GM23338 (cell line): ENCODE data around the gene CAMTA1. TPM values are rescaled to one million over a fixed set of nuclear protein-coding genes. Genes with fewer than 3 reads are reported as not detected.

ENCODE experiments used
- ATAC-seq: fragments of 200-7000 bp; cut with Tn5 transposase; 3 replicates; pipeline ENCODE4 v1.9.1; 2020
- DNase-seq: peaks from one replicate; pipeline ENCODE4 v3.0.0-alpha.2; 2015; ENCODE audit warnings: low spot score
- H2AFZ ChIP-seq: fragments of 200-600 bp; sonication (generic); 2 replicates; pipeline ENCODE4 v1.8.0; 2016; ENCODE audit warnings: antibody characterized with exemption, mild to moderate bottlenecking, moderate library complexity
- H3F3A ChIP-seq: fragments of 200-600 bp; sonication (generic); replicated peaks from 2 replicates; pipeline ENCODE4 v1.8.0; 2017; ENCODE audit warnings: antibody characterized with exemption, mixed run types, low read depth
- H3K27ac ChIP-seq: fragments of 200-600 bp; sonication (generic); 2 replicates; pipeline ENCODE4 v1.6.1; 2016; ENCODE audit warnings: low read depth
- H3K27me3 ChIP-seq: fragments of 200-600 bp; sonication (generic); 2 replicates; pipeline ENCODE4 v1.8.0; 2016; ENCODE audit warnings: mild to moderate bottlenecking, mixed run types, moderate library complexity; ENCODE audit not compliant: insufficient read depth
- H3K36me3 ChIP-seq: fragments of 200-600 bp; sonication (generic); 2 replicates; pipeline ENCODE4 v1.8.0; 2016; ENCODE audit warnings: mild to moderate bottlenecking; ENCODE audit not compliant: insufficient read depth
- H3K4me1 ChIP-seq: fragments of 200-600 bp; sonication (generic); 2 replicates; pipeline ENCODE4 v1.8.0; 2016; ENCODE audit warnings: mild to moderate bottlenecking, moderate library complexity; ENCODE audit not compliant: insufficient read depth
- H3K4me2 ChIP-seq: fragments of 200-600 bp; sonication (generic); 2 replicates; pipeline ENCODE4 v1.7.1; 2017; ENCODE audit warnings: mixed run types
- H3K4me3 ChIP-seq: fragments of 200-600 bp; sonication (generic); 2 replicates; pipeline ENCODE4 v1.6.1; 2016; ENCODE audit warnings: mixed run types
- H3K79me2 ChIP-seq: fragments of 200-600 bp; sonication (generic); replicated peaks from 2 replicates; pipeline ENCODE4 v1.8.0; 2017; ENCODE audit warnings: mild to moderate bottlenecking; ENCODE audit not compliant: insufficient read depth
- H3K9me2 ChIP-seq: fragments of 200-600 bp; sonication (generic); 2 replicates; pipeline ENCODE4 v1.8.0; 2017; ENCODE audit not compliant: insufficient read depth
- H4K20me1 ChIP-seq: fragments of 200-600 bp; sonication (generic); replicated peaks from 2 replicates; pipeline ENCODE4 v1.8.0; 2017; ENCODE audit warnings: mild to moderate bottlenecking; ENCODE audit not compliant: insufficient read depth
- H3K27ac Mint-ChIP-seq: 2 replicates; pipeline ENCODE4 v1.8.0; 2020; ENCODE audit warnings: inconsistent platforms, mild to moderate bottlenecking, moderate library complexity, mixed read lengths
- H3K27me3 Mint-ChIP-seq: 3 replicates; pipeline ENCODE4 v1.8.0; 2022; ENCODE audit warnings: low read depth, mild to moderate bottlenecking, moderate library complexity, mixed read lengths, inconsistent platforms; ENCODE audit not compliant: insufficient read depth, poor library complexity
- H3K36me3 Mint-ChIP-seq: 3 replicates; pipeline ENCODE4 v1.8.0; 2021; ENCODE audit warnings: low read depth, mild to moderate bottlenecking, inconsistent platforms, moderate library complexity, mixed read lengths
- H3K4me1 Mint-ChIP-seq: 3 replicates; pipeline ENCODE4 v1.8.0; 2020; ENCODE audit warnings: mild to moderate bottlenecking, inconsistent platforms, mixed read lengths
- H3K4me3 Mint-ChIP-seq: 3 replicates; pipeline ENCODE4 v1.8.0; 2021; ENCODE audit warnings: moderate library complexity, mild to moderate bottlenecking, inconsistent platforms, mixed read lengths
- H3K9me3 Mint-ChIP-seq: 3 replicates; pipeline ENCODE4 v1.8.0; 2020; ENCODE audit warnings: moderate library complexity, mild to moderate bottlenecking, inconsistent platforms, mixed read lengths
- CTCF ChIP-seq, 2 experiments: fragments of 200-600 bp in 1 of 2; sonication (generic) in 1 of 2; conservative IDR thresholded peaks; 2 replicates each; pipeline versions ENCODE4 v1.5.1 to v1.6.1; 2016 to 2017; ENCODE audit warnings: antibody characterized with exemption in 2 of 2, low read depth in 2 of 2, mild to moderate bottlenecking in 2 of 2, moderate library complexity in 1 of 2
- ETS1 ChIP-seq: IDR thresholded peaks from 2 replicates; pipeline ENCODE4 v1.6.1; 2016; ENCODE audit warnings: antibody characterized with exemption
- EZH2phosphoT487 ChIP-seq: fragments of 200-600 bp; sonication (generic); IDR thresholded peaks from one replicate; pipeline ENCODE4 v1.8.1; 2018; ENCODE audit warnings: antibody characterized with exemption; ENCODE audit not compliant: unreplicated experiment
- JUNB ChIP-seq: IDR thresholded peaks from one replicate; pipeline ENCODE4 v1.6.1; 2016; ENCODE audit warnings: antibody characterized with exemption; ENCODE audit not compliant: unreplicated experiment
- NANOG ChIP-seq: IDR thresholded peaks from 2 replicates; pipeline ENCODE4 v1.6.1; 2016; ENCODE audit warnings: antibody characterized with exemption, borderline replicate concordance
- ZNF331 ChIP-seq: fragments of 250-450 bp; sonication (Bioruptor Pico); IDR thresholded peaks from 2 replicates; pipeline ENCODE4 v1.5.0; 2020; ENCODE audit warnings: low read depth, mild to moderate bottlenecking, moderate library complexity
- polyA plus RNA-seq: library from polyadenylated mRNA; unstranded; fragments of >200 nt; fragmentation: Nextera tagmentation; extraction: Ambion mirVana; gene quantifications from 2 replicates; pipeline ENCODE4 v1.2.1, GENCODE V29; 2016
- total RNA-seq: library from RNA; depleted of rRNA; stranded (reverse); fragments of >200 nt; shearing (Covaris generic); gene quantifications from 2 replicates; pipeline ENCODE4 v1.2.3, GENCODE V29; 2014
- TF ChIP-seq, protein P1 (sequence below): IDR thresholded peaks from one replicate; pipeline ENCODE4 v1.6.1; 2018; ENCODE audit warnings: antibody characterized with exemption; ENCODE audit not compliant: unreplicated experiment

Gene CAMTA1
- total and polyA plus RNA-seq, 2 experiments from 2014 or later = 115 to 519 TPM

DNA sequence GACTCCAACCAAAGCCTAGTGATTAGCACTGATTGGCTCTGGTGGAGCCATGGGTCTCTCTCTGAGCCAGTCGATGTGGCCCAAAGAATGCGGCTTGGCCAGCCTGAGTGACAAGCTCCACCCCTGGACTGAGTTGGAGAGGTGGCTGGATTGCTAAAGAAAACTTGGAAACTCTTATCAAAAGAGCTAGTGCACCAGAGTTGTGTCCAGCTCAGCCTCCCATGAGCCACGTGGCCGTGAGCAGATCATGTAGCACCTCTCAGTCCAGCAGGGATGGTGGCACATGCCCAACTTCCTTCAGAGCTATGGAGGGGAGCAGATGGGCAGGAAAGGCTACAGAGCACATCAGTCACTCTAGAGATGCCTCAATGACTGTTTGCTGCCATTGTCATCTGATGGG is 843.0 kb downstream of the CAMTA1 start:
- Mint-ChIP-seq H3K9me3 (no peaks in the 10 kb centered on the region), H3K4me1 (peaks cover 8% of the 10 kb centered on the region), H3K4me3 (no peak overlapping the region), H3K36me3 (no peaks in the 10 kb centered on the region), H3K27me3 (peaks cover 6% of the 10 kb centered on the region), H3K27ac (no peak overlapping the region)
- TF ChIP-seq, protein P1, sequence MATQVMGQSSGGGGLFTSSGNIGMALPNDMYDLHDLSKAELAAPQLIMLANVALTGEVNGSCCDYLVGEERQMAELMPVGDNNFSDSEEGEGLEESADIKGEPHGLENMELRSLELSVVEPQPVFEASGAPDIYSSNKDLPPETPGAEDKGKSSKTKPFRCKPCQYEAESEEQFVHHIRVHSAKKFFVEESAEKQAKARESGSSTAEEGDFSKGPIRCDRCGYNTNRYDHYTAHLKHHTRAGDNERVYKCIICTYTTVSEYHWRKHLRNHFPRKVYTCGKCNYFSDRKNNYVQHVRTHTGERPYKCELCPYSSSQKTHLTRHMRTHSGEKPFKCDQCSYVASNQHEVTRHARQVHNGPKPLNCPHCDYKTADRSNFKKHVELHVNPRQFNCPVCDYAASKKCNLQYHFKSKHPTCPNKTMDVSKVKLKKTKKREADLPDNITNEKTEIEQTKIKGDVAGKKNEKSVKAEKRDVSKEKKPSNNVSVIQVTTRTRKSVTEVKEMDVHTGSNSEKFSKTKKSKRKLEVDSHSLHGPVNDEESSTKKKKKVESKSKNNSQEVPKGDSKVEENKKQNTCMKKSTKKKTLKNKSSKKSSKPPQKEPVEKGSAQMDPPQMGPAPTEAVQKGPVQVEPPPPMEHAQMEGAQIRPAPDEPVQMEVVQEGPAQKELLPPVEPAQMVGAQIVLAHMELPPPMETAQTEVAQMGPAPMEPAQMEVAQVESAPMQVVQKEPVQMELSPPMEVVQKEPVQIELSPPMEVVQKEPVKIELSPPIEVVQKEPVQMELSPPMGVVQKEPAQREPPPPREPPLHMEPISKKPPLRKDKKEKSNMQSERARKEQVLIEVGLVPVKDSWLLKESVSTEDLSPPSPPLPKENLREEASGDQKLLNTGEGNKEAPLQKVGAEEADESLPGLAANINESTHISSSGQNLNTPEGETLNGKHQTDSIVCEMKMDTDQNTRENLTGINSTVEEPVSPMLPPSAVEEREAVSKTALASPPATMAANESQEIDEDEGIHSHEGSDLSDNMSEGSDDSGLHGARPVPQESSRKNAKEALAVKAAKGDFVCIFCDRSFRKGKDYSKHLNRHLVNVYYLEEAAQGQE = no peak
- TF ChIP-seq ZNF331 (CRISPR knock-in tag) (no peak), ETS1 (no peak)
- no peaks in the 10 kb centered on the region for H3K79me2 ChIP-seq
- ATAC-seq (no peak), DNase-seq (no peak)
- H4K20me1 ChIP-seq = no peaks in the 10 kb centered on the region
- no peak overlapping the region for H2AFZ ChIP-seq
- no peak overlapping the region for H3K4me2 ChIP-seq
- H3K9me2 ChIP-seq = no peaks in the 10 kb centered on the region
- H3K4me3 ChIP-seq = no peak overlapping the region
- no peak overlapping the region for H3K27ac ChIP-seq
- no peaks in the 10 kb centered on the region for H3F3A ChIP-seq
- no peaks in the 10 kb centered on the region for H3K27me3 ChIP-seq
- no peaks in the 10 kb centered on the region for H3K4me1 ChIP-seq
- no peaks in the 10 kb centered on the region for H3K36me3 ChIP-seq

- Mint-ChIP-seq H3K4me1 (peaks cover 8% of the 10 kb centered on the region), H3K4me3 (no peak overlapping the region), H3K27ac (no peak overlapping the region), H3K27me3 (peaks cover 9% of the 10 kb centered on the region), H3K36me3 (no peaks in the 10 kb centered on the region), H3K9me3 (no peaks in the 10 kb centered on the region)
- H3K27me3 ChIP-seq = no peaks in the 10 kb centered on the region
- no peaks in the 10 kb centered on the region for H4K20me1 ChIP-seq
- H3K79me2 ChIP-seq = no peaks in the 10 kb centered on the region
- ATAC-seq (no peak), DNase-seq (no peak)
- no peak overlapping the region for H3K27ac ChIP-seq
- no peaks in the 10 kb centered on the region for H3K4me1 ChIP-seq
- H2AFZ ChIP-seq = no peak overlapping the region
- no peaks in the 10 kb centered on the region for H3F3A ChIP-seq
- no peaks in the 10 kb centered on the region for H3K36me3 ChIP-seq
- H3K4me2 ChIP-seq = no peak overlapping the region
- H3K9me2 ChIP-seq = no peaks in the 10 kb centered on the region
- no peak overlapping the region for H3K4me3 ChIP-seq
- TF ChIP-seq CTCF (conservative IDR thresholded peaks at IDR 0.05; ENCODE audit: low read depth in 2 of 2) (no peak), ETS1 (no peak), JUNB (no peak), NANOG (no peak), ZNF331 (CRISPR knock-in tag) (no peak), EZH2phosphoT487 (no peak)
- TF ChIP-seq, protein P1 = no peak
Measured at GRCh38 chr1:7629011-7629410, 843.8 kb downstream of the CAMTA1 start.
